GM19455 (cell line): Measurements from ENCODE around the gene SCAI.
A peak's percentile ranks its signal among the peaks of the same experiment; 100 is the strongest.
"Not testable (repeated sequence)": the region's sequence is repeated elsewhere in the genome, so short reads cannot be mapped to it uniquely, and the experiment has no call there.

Experiments
- ATAC-seq: cut with Tn5 transposase; IDR thresholded peaks from one replicate; pipeline ENCODE4 v1.9.1; 2021; ENCODE audit not compliant: unreplicated experiment

The SCAI gene

GRCh38 chr9:125143377-125144090 is at the start of gene SCAI:
Gene SCAI, minus strand, starts transcription at chr9:125143528. Its CDS starts 91 bp downstream, at chr9:125143437.
- ATAC-seq, result peak; percentile 99

DNA sequence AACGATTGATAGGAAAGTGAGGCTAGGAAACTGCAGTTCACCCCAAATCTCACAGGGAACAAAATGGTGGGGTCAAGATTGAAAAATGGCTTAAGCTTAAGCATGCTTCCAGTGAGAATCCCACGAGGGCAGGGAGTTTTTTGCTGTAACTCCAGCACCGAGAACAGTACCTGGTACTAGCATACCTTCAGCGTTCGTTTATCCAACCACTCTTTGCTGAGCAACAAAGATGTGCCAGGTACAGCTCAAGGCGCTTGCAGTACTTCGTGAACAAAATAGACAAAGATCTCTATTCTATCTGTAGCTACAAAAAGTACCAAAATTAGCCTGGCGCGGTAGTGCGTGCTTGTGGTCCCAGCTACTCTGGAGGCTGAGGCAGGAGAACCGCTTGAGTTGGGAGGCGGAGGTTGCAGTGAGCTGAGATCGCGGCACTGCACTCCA is 47.1 kb upstream of the SCAI start:
- no peak for ATAC-seq

GRCh38 chr9:125189361-125190289 is 46.3 kb upstream of the SCAI start, which contains the start of gene PPP6C:
Gene PPP6C, minus strand, starts transcription at chr9:125189803. Its CDS starts 85 bp downstream, at chr9:125189718.
- ATAC-seq, result peak; percentile 96

DNA sequence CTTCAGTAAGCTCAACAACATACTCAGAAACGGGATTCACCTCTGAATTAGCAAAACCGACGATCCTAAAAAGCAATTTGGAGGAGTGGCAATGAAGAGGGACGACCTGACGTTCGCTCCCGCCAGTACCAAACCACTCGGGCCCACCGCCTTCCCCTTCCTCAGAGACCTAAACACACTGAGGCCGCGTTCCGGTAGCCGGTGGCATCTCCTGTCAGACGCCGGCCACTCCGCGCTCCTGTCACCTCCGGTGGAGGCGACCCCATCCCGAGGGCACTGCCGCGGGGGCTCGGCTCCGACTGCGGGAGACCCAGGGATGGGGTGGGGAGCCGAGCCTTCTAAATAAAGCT is 45.7 kb upstream of the SCAI start:
- peak; percentile 26 for ATAC-seq

DNA sequence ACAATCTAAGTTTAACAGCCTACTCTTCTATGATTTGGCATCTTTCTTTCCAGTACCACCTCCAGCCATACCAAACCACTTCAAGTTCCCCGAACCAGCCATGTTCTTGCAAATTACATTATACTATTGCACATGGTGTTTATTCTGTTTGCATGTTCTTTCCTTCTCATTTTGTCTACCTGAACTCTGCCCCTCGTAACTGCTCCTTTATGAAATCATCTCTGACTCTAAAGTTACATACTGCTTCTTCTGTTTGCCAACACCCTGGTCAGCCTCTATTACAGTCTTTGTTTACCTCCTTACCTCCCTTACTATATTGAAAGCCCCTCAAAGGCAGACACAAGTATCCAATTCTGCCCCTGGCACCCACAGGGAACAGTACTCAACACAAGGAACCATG is 40.2 kb upstream of the SCAI start:
- no peak for ATAC-seq

- ATAC-seq, result no peak
These were observed 39.7 kb upstream of the SCAI start for GRCh38 chr9:125183054-125183453.

DNA sequence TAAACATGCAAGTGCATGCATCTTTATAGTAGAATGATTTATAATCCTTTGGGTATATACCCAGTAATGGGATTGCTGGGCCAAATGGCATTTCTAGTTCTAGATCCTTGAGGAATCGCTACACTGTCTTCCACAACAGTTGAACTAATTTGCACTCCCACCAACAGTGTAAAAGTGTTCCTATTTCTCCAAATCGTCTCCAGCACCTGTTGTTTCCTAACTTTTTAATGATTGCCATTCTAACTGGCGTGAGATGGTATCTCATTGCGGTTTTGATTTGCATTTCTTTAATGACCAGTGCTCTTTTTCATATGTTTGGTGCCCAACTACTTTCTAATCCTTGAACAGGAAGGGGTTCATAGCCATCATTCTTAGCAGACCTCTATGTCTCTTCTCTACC is 38.4 kb upstream of the SCAI start:
- ATAC-seq, result not testable (repeated sequence)

DNA sequence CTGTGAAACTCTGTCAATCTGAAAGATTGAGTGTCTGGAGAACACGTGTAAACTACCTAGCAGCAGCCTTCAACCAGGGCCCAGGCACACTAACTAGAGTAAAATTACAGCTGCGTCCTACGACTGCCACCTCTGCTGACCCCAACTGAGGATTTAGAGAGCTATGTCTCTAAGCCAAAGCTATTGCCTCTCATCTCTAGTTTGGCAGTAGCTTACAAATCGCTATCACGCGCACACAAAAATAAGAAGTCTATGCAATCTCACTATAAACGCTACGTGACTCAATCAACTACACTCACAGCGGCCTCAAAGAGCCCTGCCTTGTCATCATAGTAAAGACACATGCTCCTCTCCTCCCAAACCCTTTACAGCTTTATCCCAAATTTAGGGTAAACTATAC is 37.5 kb upstream of the SCAI start:
- ATAC-seq, result no peak

DNA sequence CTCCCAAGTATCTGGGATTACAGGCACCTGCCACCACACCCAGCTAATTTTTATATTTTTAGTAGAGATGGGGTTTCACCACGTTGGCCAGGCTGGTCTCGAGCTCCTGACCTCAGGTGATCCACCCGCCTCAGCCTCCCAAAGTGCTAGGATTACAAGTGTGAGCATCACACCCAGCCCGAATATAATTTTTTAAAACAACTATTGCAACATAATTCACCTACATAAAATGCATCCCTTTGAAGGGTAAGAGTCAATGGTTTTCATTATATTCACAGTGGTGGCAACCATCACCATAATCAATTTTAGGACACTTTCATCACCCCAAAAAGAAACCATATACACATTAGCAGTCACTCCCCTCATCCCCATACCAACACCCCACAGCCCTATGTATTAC is 36.4 kb upstream of the SCAI start:
- not testable (repeated sequence) for ATAC-seq

GRCh38 chr9:125177888-125178287 is 34.6 kb upstream of the SCAI start:
- no peak for ATAC-seq

DNA sequence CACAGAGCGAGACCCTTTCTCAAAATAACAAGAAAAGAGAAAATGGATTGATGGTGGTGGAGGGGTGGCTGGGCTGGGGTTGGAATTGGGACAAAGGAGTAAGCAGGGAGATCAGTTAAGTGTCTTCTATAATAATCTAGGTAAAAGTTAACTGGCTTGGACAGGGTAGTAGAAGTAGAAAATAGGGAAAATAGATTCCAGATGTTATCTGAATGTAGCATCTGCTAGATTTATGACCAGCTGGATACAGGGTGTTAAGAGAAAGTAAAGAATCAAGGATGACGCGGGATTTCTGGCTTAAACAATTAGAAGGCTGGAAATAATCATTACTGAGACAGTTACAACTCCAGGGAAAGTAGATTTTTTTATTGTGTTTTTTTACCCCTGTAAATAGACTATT is 33.3 kb upstream of the SCAI start:
- no peak for ATAC-seq

DNA sequence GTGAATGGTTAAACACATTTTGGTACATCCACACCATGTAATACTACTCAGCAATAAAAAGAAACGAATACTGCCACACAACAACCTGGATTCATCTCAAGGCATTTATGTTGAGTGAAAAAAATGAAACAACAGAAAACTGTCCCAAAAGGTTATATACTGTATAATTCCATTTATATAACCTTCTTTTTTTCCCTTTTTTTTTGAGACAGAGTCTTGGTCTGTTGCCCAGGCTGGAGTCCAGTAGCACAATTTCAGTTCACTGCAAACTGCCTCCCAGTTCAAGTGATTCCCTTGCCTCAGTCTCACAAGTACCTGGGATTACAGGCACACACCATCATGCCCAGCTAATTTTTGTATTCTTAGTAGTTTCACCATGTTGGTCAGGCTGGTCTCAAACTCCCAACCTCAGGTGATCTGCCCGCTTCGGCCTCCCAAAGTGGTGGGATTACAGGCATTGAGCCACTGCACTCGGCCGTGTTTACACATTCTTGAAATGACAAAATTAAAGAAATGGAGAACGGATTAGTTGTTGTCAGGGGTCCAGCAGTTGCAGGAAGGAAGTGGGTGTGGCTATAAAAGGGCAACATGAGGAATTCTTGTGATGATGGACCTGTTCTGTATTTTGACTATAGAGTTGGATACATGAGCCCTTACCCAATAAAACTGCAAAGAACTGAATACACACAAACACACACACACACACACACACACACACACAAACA is 28.9 kb upstream of the SCAI start:
- ATAC-seq, result no peak

DNA sequence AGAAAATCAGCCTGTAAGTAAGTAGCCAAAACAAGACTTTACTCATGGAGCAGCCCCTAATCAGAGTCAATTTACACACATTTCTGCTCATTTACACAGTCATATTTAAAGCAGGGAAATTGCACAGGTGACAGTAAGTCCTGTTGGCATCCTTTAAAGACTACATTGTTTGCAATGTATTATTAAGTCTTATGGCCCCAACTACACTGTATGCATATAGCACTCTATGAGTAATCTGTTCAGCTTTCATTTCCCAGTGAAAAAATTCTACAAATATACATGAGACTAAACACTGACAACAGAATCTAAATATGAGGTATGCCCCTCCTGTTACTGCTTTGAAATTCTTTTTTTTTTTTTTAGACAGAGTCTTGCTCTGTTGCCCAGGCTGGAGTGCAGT is 26.6 kb upstream of the SCAI start:
- no peak for ATAC-seq

DNA sequence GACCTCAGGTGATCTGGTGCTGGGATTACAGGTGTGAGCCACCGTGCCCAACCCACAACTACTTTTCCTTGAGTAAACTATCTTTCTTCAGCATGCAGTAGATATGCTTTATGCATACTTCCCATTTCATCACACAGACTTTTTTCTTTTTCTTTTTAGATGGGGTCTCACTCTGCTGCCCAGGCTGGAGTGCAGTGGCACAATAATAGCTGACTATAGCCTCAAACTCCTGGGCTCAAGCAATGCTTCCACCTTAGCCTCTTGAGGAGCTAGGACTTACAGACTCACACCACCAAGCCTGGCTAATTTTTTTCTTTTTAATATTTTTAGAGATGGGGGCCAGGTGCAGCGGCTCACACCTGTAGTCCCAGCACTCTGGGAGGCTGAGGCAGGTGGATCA is 23.4 kb upstream of the SCAI start:
- ATAC-seq, result no peak

DNA sequence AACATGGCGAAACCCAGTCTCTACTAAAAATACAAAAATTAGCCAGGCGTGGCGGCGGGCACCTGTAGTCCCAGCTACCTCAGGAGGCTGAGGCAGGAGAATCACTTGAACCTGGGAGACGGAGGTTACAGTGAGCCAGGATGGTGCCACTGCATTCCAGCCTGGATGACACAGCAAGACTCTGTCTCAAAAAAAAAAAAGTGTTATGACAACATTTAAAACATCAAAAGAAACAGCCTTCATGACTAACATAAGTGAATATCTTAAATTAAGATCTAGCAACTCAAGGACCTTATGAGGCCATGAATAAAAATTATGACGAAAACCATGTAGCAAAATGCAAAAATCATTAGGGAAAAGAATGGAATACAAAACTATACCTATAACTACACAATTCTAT is 19.6 kb upstream of the SCAI start:
- ATAC-seq, result not testable (repeated sequence)

DNA sequence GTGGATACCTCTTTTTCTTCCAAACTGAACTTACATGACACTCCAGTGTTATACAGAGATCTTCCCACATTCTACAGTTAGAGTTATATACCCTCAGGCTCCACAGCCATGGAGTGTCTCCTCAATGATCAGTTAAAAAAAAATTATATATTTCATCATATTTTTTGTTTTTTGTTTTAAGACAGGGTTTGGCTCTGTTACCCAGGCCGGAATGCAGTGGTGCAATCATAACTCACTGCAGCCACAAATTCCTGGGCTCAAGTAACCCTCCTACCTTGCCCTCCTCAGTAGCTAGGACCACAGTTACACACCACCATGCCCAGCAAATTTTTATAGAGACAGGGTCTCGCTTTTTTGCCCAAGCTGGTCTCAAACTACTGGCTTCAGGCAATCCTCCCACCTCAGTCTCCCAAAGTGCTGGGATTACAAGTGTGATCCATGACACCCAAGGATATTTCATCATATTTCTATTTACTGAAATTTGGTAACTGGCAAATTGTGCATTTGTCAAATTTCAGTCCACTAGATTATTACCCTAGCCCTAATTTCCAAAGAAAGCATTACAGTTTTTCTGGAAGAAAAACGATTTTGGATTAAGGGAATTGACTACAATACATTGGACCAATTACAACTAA is 18.1 kb upstream of the SCAI start:
- ATAC-seq, result no peak

DNA sequence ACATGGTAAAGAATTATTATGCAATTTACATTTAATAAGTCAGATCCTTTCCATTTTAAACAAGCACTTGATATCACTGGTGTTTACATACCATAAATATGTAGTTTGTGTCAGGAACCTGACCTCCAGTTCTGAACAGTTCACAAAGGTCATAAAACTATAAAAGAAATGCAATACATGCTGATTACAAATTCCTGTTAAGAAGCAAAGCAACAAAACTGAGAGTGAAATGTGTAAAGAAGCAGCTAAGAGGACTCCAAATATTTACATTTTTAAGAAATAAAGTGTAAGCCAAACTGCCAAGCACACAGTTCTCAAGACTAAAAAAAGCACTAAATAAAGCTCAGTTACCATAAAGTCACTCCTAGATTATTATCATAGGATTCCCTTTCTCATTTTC is 17.4 kb upstream of the SCAI start:
- no peak for ATAC-seq

DNA sequence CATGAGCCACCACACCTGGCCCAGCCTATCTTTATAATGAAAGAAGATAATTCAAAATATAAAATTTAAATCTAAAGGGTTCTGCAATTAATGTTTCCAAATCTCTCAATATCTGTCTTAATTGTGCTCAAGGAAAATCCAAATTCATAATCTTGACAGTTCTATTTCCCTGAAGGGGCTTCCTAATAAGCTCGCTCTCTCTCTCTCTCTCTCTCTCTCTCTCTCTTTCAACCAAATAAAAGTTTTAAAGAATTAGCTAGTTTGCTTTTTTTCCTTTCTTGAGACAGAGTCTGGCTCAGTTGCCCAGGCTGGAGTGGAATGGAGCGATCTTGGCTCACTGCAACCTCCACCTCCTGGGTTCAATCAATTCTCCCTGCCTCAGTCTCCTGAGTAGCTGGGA is 13.2 kb upstream of the SCAI start:
- ATAC-seq, result no peak

DNA sequence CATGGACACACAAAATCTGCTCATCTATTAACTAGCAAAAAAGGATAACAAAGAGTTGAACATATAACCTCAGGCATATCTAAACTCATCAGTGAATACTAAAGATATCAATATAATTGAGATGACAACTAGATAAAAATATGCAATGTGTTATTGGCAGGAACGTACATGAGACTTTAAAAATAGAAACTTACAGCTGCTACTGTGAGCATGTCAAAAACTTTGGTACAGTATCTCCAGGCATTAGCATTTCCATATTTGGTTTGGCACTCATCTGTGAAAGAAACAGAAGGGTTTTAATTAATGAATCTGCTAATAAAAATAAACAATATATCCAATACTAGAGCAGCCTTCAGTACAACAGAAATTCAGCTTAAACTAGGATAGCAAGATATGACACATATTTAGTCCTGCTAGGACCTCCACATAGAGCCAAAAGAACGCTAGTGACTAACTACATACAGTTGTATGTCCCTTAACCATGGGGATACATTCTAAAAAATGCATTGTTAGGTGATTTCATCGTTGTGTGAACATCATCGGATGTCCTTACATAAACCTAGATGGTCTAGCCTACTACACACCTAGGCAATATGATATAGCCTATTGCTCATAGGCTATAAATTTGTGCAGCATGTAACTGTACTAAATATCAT is 10.5 kb upstream of the SCAI start:
- ATAC-seq, result no peak

GRCh38 chr9:125151730-125152129 is 8.4 kb upstream of the SCAI start:
- ATAC-seq, result no peak
